ENCODE measurements around the gene KIF16B.

Gene KIF16B

GRCh38 chr20:16292226-16292880 lies 280.9 kb downstream of the KIF16B start:
- no peaks in the 10 kb centered on the region for H3K9me3 ChIP-seq (ENCODE audit: insufficient read depth, low read length, severe bottlenecking)
- H4K20me1 ChIP-seq (ENCODE audit: insufficient read depth, low read length) = no peaks in the 10 kb centered on the region
- no peak overlapping the region for H3K4me2 ChIP-seq (ENCODE audit: insufficient read depth, low read length)
- H3K9ac ChIP-seq (ENCODE audit: low read depth, low read length) = no peak overlapping the region
- DNase-seq (no peak), ATAC-seq (ENCODE audit: insufficient read depth, low read depth) (no peak)
- no peak overlapping the region for H3K27ac ChIP-seq (ENCODE audit: low read length)
- no peaks in the 10 kb centered on the region for H3K79me2 ChIP-seq (ENCODE audit: insufficient read depth, low read length)
- no peak overlapping the region for H2AFZ ChIP-seq (ENCODE audit: low read depth, low read length)
- no peaks in the 10 kb centered on the region for H3K4me1 ChIP-seq (ENCODE audit: insufficient read depth, low read length)
- no peak for TF ChIP-seq CTCF (IDR thresholded peaks at IDR 0.05; ENCODE audit: borderline replicate concordance, extremely low read depth, low read length, poor library complexity, severe bottlenecking)
- no peak for TF ChIP-seq EZH2 (IDR thresholded peaks at IDR 0.05; ENCODE audit: borderline replicate concordance, low read depth, low read length, severe bottlenecking)
- no peak overlapping the region for H3K4me3 ChIP-seq (ENCODE audit: low read depth in 1 of 2, low read length in 2 of 2)
- no peaks in the 10 kb centered on the region for H3K36me3 ChIP-seq (ENCODE audit: insufficient read depth, low read length)
- no peaks in the 10 kb centered on the region for H3K27me3 ChIP-seq (ENCODE audit: insufficient read depth, low read length, poor library complexity)

GRCh38 chr20:16290358-16290757 lies 282.9 kb downstream of the KIF16B start:
- Histone ChIP-seq H3K4me3 (ENCODE audit: low read depth in 1 of 2, low read length in 2 of 2) (no peak overlapping the region), H3K9ac (ENCODE audit: low read depth, low read length) (no peak overlapping the region), H3K4me2 (ENCODE audit: insufficient read depth, low read length) (no peak overlapping the region), H4K20me1 (ENCODE audit: insufficient read depth, low read length) (no peaks in the 10 kb centered on the region), H3K36me3 (ENCODE audit: insufficient read depth, low read length) (no peaks in the 10 kb centered on the region), H3K27ac (ENCODE audit: low read length) (no peak overlapping the region), H3K79me2 (ENCODE audit: insufficient read depth, low read length) (no peaks in the 10 kb centered on the region), H3K4me1 (ENCODE audit: insufficient read depth, low read length) (no peaks in the 10 kb centered on the region), H3K27me3 (ENCODE audit: insufficient read depth, low read length, poor library complexity) (no peaks in the 10 kb centered on the region), H2AFZ (ENCODE audit: low read depth, low read length) (no peak overlapping the region), H3K9me3 (ENCODE audit: insufficient read depth, low read length, severe bottlenecking) (no peaks in the 10 kb centered on the region)
- ATAC-seq (ENCODE audit: insufficient read depth, low read depth) = no peak
- TF ChIP-seq EZH2 (IDR thresholded peaks at IDR 0.05; ENCODE audit: borderline replicate concordance, low read depth, low read length, severe bottlenecking) (no peak), CTCF (IDR thresholded peaks at IDR 0.05; ENCODE audit: borderline replicate concordance, extremely low read depth, low read length, poor library complexity, severe bottlenecking) (no peak)
- DNase-seq = no peak

GRCh38 chr20:16287776-16288175 lies 285.5 kb downstream of the KIF16B start:
- TF ChIP-seq EZH2 (IDR thresholded peaks at IDR 0.05; ENCODE audit: borderline replicate concordance, low read depth, low read length, severe bottlenecking) = no peak
- TF ChIP-seq CTCF (IDR thresholded peaks at IDR 0.05; ENCODE audit: borderline replicate concordance, extremely low read depth, low read length, poor library complexity, severe bottlenecking) = no peak

More at GRCh38 chr20:16287776-16288175, 285.5 kb downstream of the KIF16B start:
- no peaks in the 10 kb centered on the region for H3K4me1 ChIP-seq (ENCODE audit: insufficient read depth, low read length)
- H3K27me3 ChIP-seq (ENCODE audit: insufficient read depth, low read length, poor library complexity) = no peaks in the 10 kb centered on the region
- no peaks in the 10 kb centered on the region for H3K36me3 ChIP-seq (ENCODE audit: insufficient read depth, low read length)
- no peak overlapping the region for H3K4me3 ChIP-seq (ENCODE audit: low read depth in 1 of 2, low read length in 2 of 2)
- no peak overlapping the region for H3K4me2 ChIP-seq (ENCODE audit: insufficient read depth, low read length)
- H3K9me3 ChIP-seq (ENCODE audit: insufficient read depth, low read length, severe bottlenecking) = no peaks in the 10 kb centered on the region
- ATAC-seq (ENCODE audit: insufficient read depth, low read depth) (no peak), DNase-seq (no peak)
- H4K20me1 ChIP-seq (ENCODE audit: insufficient read depth, low read length) = no peaks in the 10 kb centered on the region
- no peak overlapping the region for H2AFZ ChIP-seq (ENCODE audit: low read depth, low read length)
- no peak overlapping the region for H3K9ac ChIP-seq (ENCODE audit: low read depth, low read length)
- no peak overlapping the region for H3K27ac ChIP-seq (ENCODE audit: low read length)
- no peaks in the 10 kb centered on the region for H3K79me2 ChIP-seq (ENCODE audit: insufficient read depth, low read length)

Measured in DND-41 (cell line).